Astrocyte (in vitro differentiated cells and primary cell): Measurements from ENCODE around the gene PPP2R5C.

Source experiments
- CTCF ChIP-seq: IDR thresholded peaks from 2 replicates; pipeline ENCODE4 v1.5.1; 2011; ENCODE audit warnings: low read depth, mild to moderate bottlenecking, inconsistent platforms, low read length, moderate library complexity; ENCODE audit not compliant: insufficient read depth
- EZH2 ChIP-seq: IDR thresholded peaks from 2 replicates; pipeline ENCODE4 v1.6.1; 2012; ENCODE audit warnings: mild to moderate bottlenecking, low read length, inconsistent platforms; ENCODE audit not compliant: insufficient read depth

GRCh38 chr14:101851183-101851582, 89.7 kb downstream of the PPP2R5C start:
- TF ChIP-seq CTCF (no peak), EZH2 (no peak)
